NCI-H2029 (cell line): Measurements from ENCODE around the gene EYS.
"Not testable (repeated sequence)": the region's sequence is repeated elsewhere in the genome, so short reads cannot be mapped to it uniquely, and the experiment has no call there.

ENCODE experiments used
- DNase-seq: peaks from one replicate; lab custom pipeline; 2025; lab: John Stamatoyannopoulos, UW

Gene EYS

GRCh38 chr6:65633501-65633900 lies 73.5 kb downstream of the EYS start:
- DNase-seq: no peak

DNA sequence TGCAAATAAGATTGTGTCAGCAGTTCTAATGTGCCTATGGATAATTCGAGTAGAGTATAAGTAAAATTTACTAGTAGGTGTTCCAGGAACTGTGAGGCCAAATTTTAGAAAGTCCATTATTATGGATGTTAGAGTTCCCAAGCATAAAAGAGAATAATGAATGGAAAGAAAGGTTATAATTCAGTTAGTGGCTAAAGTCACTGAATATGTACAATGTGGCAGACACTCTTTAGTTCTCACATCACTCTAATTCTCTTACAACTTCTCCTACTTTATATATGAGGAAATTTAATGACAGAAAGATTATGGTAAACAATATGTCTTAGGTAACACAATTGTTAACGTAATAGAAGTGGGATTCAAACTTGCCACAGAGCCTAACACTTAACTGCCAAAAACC lies 75.3 kb downstream of the EYS start:
- no peak for DNase-seq

DNA sequence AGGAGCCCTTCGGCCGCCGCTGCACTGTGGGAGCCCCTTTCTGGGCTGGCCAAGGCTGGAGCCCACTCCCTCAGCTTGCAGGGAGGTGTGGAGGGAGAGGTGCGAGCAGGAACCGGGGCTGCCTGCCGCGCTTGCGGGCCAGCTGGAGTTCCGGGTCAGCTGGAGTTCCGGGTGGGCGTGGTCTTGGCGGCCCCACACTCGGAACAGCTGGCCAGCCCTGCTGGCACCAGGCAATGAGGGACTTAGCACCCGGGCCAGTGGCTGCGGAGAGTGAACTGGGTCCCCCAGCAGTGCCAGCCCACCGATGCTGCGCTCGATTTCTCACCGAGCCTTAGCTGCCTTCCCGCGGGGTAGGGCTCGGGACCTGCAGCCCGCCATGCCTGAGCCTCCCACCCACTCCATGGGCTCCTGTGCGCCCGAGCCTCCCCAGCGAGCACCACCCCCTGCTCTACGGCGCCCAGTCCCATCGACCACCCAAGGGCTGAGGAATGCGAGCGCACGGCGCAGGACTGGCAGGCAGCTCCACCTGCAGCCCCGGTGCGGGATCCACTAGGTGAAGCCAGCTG lies 79.5 kb downstream of the EYS start:
- not testable (repeated sequence) for DNase-seq

- DNase-seq: no peak
Measured at GRCh38 chr6:65627015-65627414, 80.0 kb downstream of the EYS start.

- DNase-seq: no peak
Measured at GRCh38 chr6:65623566-65623965, 83.5 kb downstream of the EYS start.

DNA sequence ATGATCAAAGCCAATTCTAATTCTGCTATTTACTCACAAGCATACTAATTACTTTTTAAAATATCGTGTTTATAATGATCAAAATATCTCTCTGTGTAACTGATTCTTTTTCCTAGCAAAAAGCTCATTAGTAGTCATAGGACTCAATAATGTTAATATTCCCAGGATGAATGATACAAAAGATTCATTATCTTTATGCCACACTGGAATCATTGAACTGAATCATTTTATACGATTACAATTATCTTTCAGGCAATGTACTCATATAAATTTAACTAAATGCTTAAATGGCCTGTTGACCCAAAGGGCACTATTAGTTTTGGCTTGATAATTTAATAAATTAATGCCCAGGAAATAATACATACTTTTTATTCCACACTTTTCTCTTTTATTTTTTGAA lies 96.3 kb downstream of the EYS start:
- DNase-seq: no peak

- no peak for DNase-seq
Measured at GRCh38 chr6:65595540-65595939, 111.5 kb downstream of the EYS start.

DNA sequence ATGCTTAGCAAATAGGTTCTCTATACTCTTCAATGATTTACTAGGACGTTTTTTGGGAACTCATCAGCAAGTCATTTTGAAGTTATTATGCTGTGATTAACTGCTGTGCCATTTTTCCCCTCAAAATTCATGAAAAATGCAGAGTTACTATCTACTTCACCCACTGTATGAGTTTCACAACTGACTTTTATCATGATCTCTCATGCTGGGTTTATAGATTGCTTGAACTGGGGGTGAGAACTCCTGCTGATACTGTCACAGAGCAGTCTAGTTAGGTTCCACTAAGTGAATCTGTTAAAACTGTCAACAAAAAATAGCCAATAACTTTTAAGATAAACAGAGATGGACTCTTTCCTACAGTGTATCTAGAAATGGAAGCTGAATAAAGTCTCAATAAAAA lies 136.7 kb downstream of the EYS start:
- no peak for DNase-seq

DNA sequence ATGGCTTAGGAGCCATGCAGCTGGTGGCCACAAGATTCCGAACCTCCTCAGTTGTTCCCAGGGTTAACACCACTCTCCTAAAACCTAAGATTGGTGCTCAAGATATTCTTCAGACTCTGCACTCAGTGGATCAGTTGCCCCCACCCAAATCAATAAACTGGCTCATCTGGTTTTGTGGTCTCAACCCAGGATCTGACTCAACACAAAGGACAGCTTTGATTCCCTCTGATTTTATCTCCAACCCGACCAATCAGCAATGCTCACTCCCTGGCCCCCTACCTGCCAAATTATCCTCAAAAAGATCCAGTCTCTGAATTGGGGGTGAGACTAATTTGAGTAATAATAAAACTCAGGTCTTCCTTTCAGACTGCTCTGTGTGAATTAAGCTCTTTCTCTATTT lies 137.5 kb downstream of the EYS start:
- no peak for DNase-seq

DNA sequence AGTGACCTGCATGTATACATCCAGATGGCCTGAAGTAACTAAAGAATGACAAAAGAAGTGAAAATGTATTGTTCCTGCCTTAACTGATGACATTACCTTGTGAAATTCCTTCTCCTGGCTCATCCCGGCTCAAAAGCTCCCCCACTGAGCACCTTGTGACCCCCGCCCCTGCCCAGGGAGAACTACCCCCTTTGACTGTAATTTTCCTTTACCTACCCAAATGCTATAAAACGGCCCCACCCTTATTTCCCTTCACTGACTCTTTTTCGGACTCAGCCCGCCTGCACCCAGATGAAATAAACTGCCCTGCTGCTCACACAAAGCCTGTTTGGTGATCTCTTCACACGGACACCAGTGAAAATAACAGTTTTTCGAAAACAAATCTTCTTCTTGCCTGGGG lies 138.0 kb downstream of the EYS start:
- DNase-seq: not testable (repeated sequence)

GRCh38 chr6:65566117-65566516 lies 140.9 kb downstream of the EYS start:
- DNase-seq: no peak

GRCh38 chr6:65558071-65558470 lies 149.0 kb downstream of the EYS start:
- no peak for DNase-seq

- peak; percentile 32 for DNase-seq
Measured at GRCh38 chr6:65557224-65557623, 149.8 kb downstream of the EYS start.

- DNase-seq: no peak
Measured at GRCh38 chr6:65546894-65547293, 160.1 kb downstream of the EYS start.

DNA sequence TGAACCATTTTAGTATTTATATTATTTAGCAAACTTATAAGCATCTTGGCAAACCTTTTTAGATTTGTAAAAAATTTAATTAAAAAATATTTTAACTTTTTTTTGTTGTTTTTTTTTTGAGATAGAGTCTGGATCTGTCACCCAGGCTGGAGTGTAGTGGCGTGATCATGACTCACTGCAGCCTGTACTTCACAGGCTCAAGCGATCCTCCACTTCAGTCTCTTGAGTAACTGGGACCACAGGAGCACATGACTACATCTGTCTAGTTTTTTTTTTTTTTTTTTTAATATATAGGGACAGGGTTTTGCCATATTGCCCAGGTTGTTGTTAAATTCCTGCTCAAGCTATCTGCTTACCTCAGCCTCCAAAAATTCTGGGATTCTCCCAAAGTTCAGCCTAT lies 161.1 kb downstream of the EYS start:
- no peak for DNase-seq

- no peak for DNase-seq
Measured at GRCh38 chr6:65538644-65539043, 168.4 kb downstream of the EYS start.

DNA sequence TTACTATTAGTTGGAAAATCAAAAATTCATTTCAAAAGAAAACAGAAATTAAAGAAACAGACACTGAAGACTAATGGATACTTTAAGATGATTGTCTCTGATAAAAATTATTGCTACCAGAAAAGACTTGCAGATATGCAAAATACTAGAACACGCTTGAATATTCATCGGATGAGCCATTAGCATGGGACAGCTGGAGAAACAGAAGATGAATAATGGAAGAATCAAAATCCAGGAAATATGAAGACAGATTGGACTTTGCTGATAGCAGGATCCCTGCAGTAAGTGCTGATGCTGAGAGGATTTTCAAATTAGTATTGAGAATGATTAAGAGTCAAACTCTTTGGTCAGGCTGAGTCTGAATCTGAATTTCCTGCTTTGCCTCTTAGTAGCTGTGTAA lies 169.4 kb downstream of the EYS start:
- no peak for DNase-seq

DNA sequence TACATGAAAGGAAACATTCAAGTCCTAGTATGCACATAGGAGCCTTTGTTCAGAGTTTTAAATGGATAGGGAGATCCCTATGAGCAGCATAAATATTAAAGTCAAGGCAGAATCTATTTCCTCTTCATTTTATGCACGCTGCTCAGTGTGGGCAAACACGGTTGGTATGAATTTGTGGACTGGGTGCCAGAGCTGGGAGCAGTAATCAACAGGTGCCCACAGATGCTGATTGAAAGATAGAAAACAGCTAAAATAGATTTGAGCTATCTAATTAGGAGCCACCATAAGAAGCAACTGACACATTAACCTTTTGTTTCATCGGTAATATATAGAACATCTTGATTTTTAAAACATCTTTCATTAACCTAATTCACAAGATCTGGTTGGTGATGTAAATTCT lies 175.5 kb downstream of the EYS start:
- no peak for DNase-seq

DNA sequence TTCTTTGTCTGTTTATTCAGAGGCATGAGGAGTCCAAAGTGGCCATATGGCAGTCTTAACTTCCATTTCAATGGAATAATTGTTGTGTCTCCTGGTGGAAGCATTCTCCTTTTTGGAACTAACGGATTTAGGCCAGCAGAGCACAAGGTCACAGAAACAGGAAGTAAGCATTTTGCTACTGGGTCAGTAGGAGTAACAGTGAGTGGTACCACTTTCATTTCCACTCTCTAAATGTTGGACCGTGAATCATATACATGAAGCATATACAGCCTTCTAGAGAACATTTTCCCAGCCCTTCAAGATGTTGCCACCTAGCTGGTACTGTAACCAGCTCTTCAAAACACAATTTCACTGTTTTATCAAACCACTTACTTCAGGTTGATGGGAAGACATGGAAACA lies 182.8 kb downstream of the EYS start:
- DNase-seq: no peak

DNA sequence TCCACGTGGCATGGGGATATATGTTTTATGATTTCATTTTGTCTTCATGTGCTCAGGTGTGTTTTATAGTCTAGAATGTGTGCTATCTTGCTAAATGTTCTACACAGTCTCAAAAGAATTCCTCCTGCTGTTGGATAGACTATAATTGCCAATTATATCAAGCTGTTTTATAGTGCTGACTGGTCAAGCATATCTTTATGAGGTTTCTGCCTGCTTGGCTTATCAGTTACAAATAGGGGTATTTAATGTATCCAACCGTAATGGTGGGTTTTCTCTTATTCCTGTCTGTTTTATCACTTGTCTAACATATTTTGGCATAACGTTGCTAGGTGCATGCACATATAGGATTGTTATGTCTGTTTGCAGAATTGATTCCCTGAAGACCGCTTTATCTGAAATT lies 201.3 kb downstream of the EYS start:
- DNase-seq: no peak

GRCh38 chr6:65501045-65501444 lies 206.0 kb downstream of the EYS start:
- DNase-seq: no peak

DNA sequence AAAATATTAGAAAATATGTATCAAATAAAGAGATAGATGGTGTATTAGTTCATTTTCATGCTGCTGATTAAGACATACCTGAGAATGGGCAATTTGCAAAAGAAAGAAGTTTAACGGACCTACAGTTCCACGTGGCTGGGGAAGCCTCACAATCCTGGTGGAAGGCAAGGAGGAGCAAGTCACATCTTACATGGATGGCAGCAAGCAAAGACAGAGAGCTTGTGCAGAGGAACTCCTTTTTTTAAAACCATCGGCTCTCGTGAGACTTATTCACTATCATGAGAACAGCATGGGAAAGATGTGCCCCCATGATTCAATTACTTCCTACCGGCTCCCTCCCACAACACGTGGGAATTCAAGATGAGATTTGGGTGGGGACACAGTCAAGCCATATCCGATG lies 223.4 kb downstream of the EYS start:
- DNase-seq: not testable (repeated sequence)

- DNase-seq: no peak
Measured at GRCh38 chr6:65469650-65470049, 237.4 kb downstream of the EYS start.

DNA sequence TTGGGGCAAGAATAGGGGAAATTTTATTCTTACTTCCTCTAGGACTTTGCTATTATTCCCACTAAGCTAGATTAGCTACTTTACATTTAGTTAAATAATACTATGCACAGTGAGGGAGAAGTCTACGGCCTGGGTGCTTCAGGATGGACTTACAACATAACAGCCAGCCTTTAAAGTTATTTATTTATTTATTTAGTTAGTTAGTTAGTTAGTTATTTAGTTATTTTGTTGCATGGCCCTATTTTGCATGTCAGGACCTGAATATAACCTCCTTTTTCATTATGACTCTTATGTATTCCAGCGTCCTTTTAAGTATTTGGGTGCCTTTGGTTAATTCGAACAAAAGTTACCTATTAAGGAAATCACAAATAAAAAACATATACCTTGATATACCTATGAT lies 238.7 kb downstream of the EYS start:
- DNase-seq: no peak

GRCh38 chr6:65461121-65461520 lies 245.9 kb downstream of the EYS start:
- DNase-seq: no peak
